H1 (cell line): ENCODE data around the gene VIT. TPM values are rescaled to one million over a fixed set of nuclear protein-coding genes. Genes with fewer than 3 reads are reported as not detected.

Experiments used
- CTCF ChIA-PET: fragments of 300-600 bp; sonication (Branson Sonifier 250); formaldehyde crosslinking; loops from one replicate; lab custom pipeline; 2021; ENCODE audit not compliant: partially characterized antibody; lab: Charles Lee
- POLR2A ChIA-PET: fragments of 300-600 bp; sonication (Branson Sonifier 250); formaldehyde crosslinking; loops from one replicate; lab custom pipeline; 2021; ENCODE audit warnings: inconsistent platforms; ENCODE audit not compliant: partially characterized antibody; lab: Charles Lee
- DNase-seq, 2 experiments: peaks; one replicate each; pipeline versions ENCODE4 v3.0.0 to v3.0.0-alpha.2; 2010 to 2022; ENCODE audit warnings: low spot score in 2 of 2, low read depth in 1 of 2, mixed read lengths in 1 of 2
- FAIRE-seq: peaks from 2 replicates; lab custom pipeline; 2011; peaks lifted over from hg19 to GRCh38; lab: Jason Lieb, UNC
- H2AFZ ChIP-seq: 2 replicates; pipeline ENCODE4 v1.8.1; 2012; ENCODE audit warnings: low read length, inconsistent platforms
- H2AK5ac ChIP-seq: 2 replicates; pipeline ENCODE4 v1.6.1; 2013; ENCODE audit warnings: low read depth, low read length
- H2BK120ac ChIP-seq: replicated peaks from 2 replicates; pipeline ENCODE3; 2013; ENCODE audit warnings: low read depth, low read length, inconsistent platforms
- H2BK12ac ChIP-seq: 2 replicates; pipeline ENCODE4 v1.6.1; 2013; ENCODE audit warnings: low read depth, low read length
- H2BK15ac ChIP-seq: 2 replicates; pipeline ENCODE4 v1.6.1; 2013; ENCODE audit warnings: low read length
- H2BK20ac ChIP-seq: 2 replicates; pipeline ENCODE4 v1.6.1; 2013; ENCODE audit warnings: low read length
- H2BK5ac ChIP-seq: 2 replicates; pipeline ENCODE4 v1.6.1; 2013; ENCODE audit warnings: low read depth, low read length
- H3K14ac ChIP-seq: 2 replicates; pipeline ENCODE4 v1.6.1; 2013; ENCODE audit warnings: inconsistent platforms; ENCODE audit not compliant: insufficient read length
- H3K18ac ChIP-seq: 2 replicates; pipeline ENCODE4 v1.6.1; 2013; ENCODE audit warnings: low read length; ENCODE audit errors: extremely low read depth
- H3K23ac ChIP-seq: 2 replicates; pipeline ENCODE4 v1.6.1; 2013; ENCODE audit warnings: inconsistent platforms; ENCODE audit not compliant: insufficient read length
- H3K23me2 ChIP-seq: 2 replicates; pipeline ENCODE4 v1.6.1; 2013; ENCODE audit warnings: low read depth, low read length
- H3K27ac ChIP-seq: 2 replicates; pipeline ENCODE4 v1.6.1; 2011; ENCODE audit warnings: low read depth, low read length, inconsistent platforms
- H3K27me3 ChIP-seq, 4 experiments: replicated peaks in 1 of 4; 1 replicate in 1 of 4; 2 replicates in 3 of 4; pipeline versions ENCODE4 v1.6.1 to v1.8.1; 2011 to 2013; ENCODE audit warnings: low read length in 3 of 4, mild to moderate bottlenecking in 3 of 4, inconsistent platforms in 2 of 4, mixed read lengths in 2 of 4, moderate library complexity in 1 of 4; ENCODE audit not compliant: control insufficient read depth in 3 of 4, insufficient read depth in 3 of 4; ENCODE audit errors: extremely low read depth in 1 of 4
- H3K36me3 ChIP-seq, 4 experiments: 2 replicates each; pipeline versions ENCODE4 v1.6.1 to v1.8.1; 2011 to 2013; ENCODE audit warnings: mild to moderate bottlenecking in 4 of 4, low read length in 3 of 4, moderate library complexity in 2 of 4, control low read depth in 1 of 4, inconsistent platforms in 1 of 4; ENCODE audit not compliant: insufficient read depth in 4 of 4, control insufficient read depth in 2 of 4
- H3K4ac ChIP-seq: replicated peaks from 2 replicates; pipeline ENCODE3; 2013; ENCODE audit warnings: low read length, low read depth, mixed read lengths, inconsistent platforms; ENCODE audit not compliant: insufficient read length
- H3K4me1 ChIP-seq, 4 experiments: replicated peaks in 1 of 4; 1 replicate in 1 of 4; 2 replicates in 3 of 4; pipeline versions ENCODE4 v1.6.1 to v1.8.1; 2011 to 2013; ENCODE audit warnings: low read length in 3 of 4, inconsistent platforms in 2 of 4, mixed read lengths in 1 of 4; ENCODE audit not compliant: insufficient read depth in 4 of 4, control insufficient read depth in 3 of 4
- H3K4me2 ChIP-seq, 2 experiments: 2 replicates each; pipeline versions ENCODE4 v1.6.1 to v1.8.1; 2011 to 2013; ENCODE audit warnings: low read depth in 2 of 2, low read length in 2 of 2, control low read depth in 1 of 2, inconsistent platforms in 1 of 2, mild to moderate bottlenecking in 1 of 2; ENCODE audit not compliant: insufficient read depth in 1 of 2
- H3K4me3 ChIP-seq, 4 experiments: fragments of 200-600, 300-600 bp in 1 of 4; sonication (generic), shearing (Covaris generic), sonication (Bioruptor Twin) in 1 of 4; 2 replicates each; pipeline versions ENCODE4 v1.5.1 to v1.8.1; 2011 to 2016; ENCODE audit warnings: low read length in 4 of 4, low read depth in 3 of 4, control low read depth in 2 of 4, inconsistent platforms in 2 of 4, mild to moderate bottlenecking in 2 of 4, mixed read lengths in 1 of 4, moderate library complexity in 1 of 4; ENCODE audit not compliant: insufficient read depth in 2 of 4; ENCODE audit errors: extremely low read depth in 1 of 4
- H3K56ac ChIP-seq: replicated peaks from 2 replicates; pipeline ENCODE3; 2013; ENCODE audit warnings: low read depth, mild to moderate bottlenecking, mixed read lengths, low read length, inconsistent platforms; ENCODE audit not compliant: insufficient read length
- H3K79me1 ChIP-seq: 2 replicates; pipeline ENCODE4 v1.6.1; 2013; ENCODE audit warnings: low read depth, low read length, control low read depth
- H3K79me2 ChIP-seq, 2 experiments: 2 replicates each; pipeline versions ENCODE4 v1.6.1 to v1.8.1; 2012 to 2013; ENCODE audit warnings: low read length in 2 of 2, mild to moderate bottlenecking in 2 of 2, inconsistent platforms in 1 of 2; ENCODE audit not compliant: insufficient read depth in 2 of 2, control insufficient read depth in 1 of 2
- H3K9ac ChIP-seq, 4 experiments: replicated peaks in 1 of 4; 1 replicate in 1 of 4; 2 replicates in 3 of 4; pipeline versions ENCODE4 v1.6.1 to v1.8.1; 2011 to 2013; ENCODE audit warnings: low read depth in 3 of 4, low read length in 3 of 4, control low read depth in 2 of 4, mild to moderate bottlenecking in 2 of 4, moderate library complexity in 2 of 4, inconsistent platforms in 1 of 4; ENCODE audit errors: extremely low read depth in 1 of 4
- H3K9me3 ChIP-seq, 2 experiments: 2 replicates each; pipeline versions ENCODE4 v1.6.1 to v1.8.1; 2012 to 2013; ENCODE audit warnings: mild to moderate bottlenecking in 2 of 2, moderate library complexity in 2 of 2, control low read depth in 1 of 2, inconsistent platforms in 1 of 2, low read depth in 1 of 2, low read length in 1 of 2, mixed read lengths in 1 of 2; ENCODE audit not compliant: insufficient read depth in 2 of 2
- H4K20me1 ChIP-seq, 2 experiments: replicated peaks in 1 of 2; 2 replicates each; pipeline versions ENCODE3 to v1.8.1; 2011 to 2013; ENCODE audit warnings: inconsistent platforms in 2 of 2, low read length in 2 of 2, mild to moderate bottlenecking in 1 of 2; ENCODE audit not compliant: insufficient read depth in 2 of 2, control insufficient read depth in 1 of 2
- H4K5ac ChIP-seq: 2 replicates; pipeline ENCODE4 v1.6.1; 2013; ENCODE audit warnings: low read length, low read depth, mixed read lengths, inconsistent platforms; ENCODE audit not compliant: insufficient read length
- H4K8ac ChIP-seq: 2 replicates; pipeline ENCODE4 v1.8.0; 2013; ENCODE audit warnings: mild to moderate bottlenecking, moderate library complexity, low read length, inconsistent platforms; ENCODE audit not compliant: insufficient read depth; ENCODE audit errors: extremely low read depth
- H4K91ac ChIP-seq: replicated peaks from 2 replicates; pipeline ENCODE3; 2013; ENCODE audit warnings: low read length, mixed read lengths, inconsistent platforms; ENCODE audit not compliant: insufficient read length
- CBX5 ChIP-seq: fragments of 300-800, 300-1000 bp; sonication (generic); IDR thresholded peaks from 2 replicates; pipeline ENCODE4 v1.7.1; 2016; ENCODE audit warnings: antibody characterized with exemption, low read length, low read depth
- CEBPB ChIP-seq: IDR thresholded peaks from 2 replicates; pipeline ENCODE4 v1.6.1; 2012; ENCODE audit warnings: low read depth, low read length
- CTBP2 ChIP-seq: IDR thresholded peaks from 2 replicates; pipeline ENCODE4 v1.7.0; 2011; ENCODE audit warnings: borderline replicate concordance, mild to moderate bottlenecking, moderate library complexity, mixed read lengths, low read length; ENCODE audit not compliant: insufficient read depth, insufficient read length
- EGR1 ChIP-seq: IDR thresholded peaks from 2 replicates; pipeline ENCODE4 v1.6.1; 2011; ENCODE audit warnings: low read depth, low read length, borderline replicate concordance
- EZH2 ChIP-seq: fragments of 200-600 bp; sonication (generic); IDR thresholded peaks from 2 replicates; pipeline ENCODE4 v1.7.1; 2012; ENCODE audit warnings: low read depth, mild to moderate bottlenecking, moderate library complexity, low read length, inconsistent platforms; ENCODE audit not compliant: severe bottlenecking
- FOSL1 ChIP-seq: IDR thresholded peaks from 2 replicates; pipeline ENCODE4 v1.6.1; 2011; ENCODE audit warnings: mild to moderate bottlenecking, low read depth, low read length, moderate library complexity; ENCODE audit not compliant: insufficient read depth
- GTF2F1 ChIP-seq: IDR thresholded peaks from 2 replicates; pipeline ENCODE4 v1.6.1; 2012; ENCODE audit warnings: low read depth, low read length, improper control_type of control experiment, borderline replicate concordance
- HDAC2 ChIP-seq, 2 experiments: fragments of 300-600 bp in 1 of 2; sonication (generic) in 1 of 2; IDR thresholded peaks; 2 replicates each; pipeline ENCODE4 v1.6.1; 2011 to 2012; ENCODE audit warnings: low read depth in 2 of 2, low read length in 2 of 2, mild to moderate bottlenecking in 2 of 2, moderate library complexity in 2 of 2, borderline replicate concordance in 1 of 2, inconsistent platforms in 1 of 2
- JUN ChIP-seq: IDR thresholded peaks from 2 replicates; pipeline ENCODE4 v1.6.1; 2011; ENCODE audit warnings: low read depth, mild to moderate bottlenecking, improper control_type of control experiment, low read length
- SP1 ChIP-seq: IDR thresholded peaks from 2 replicates; pipeline ENCODE4 v1.6.1; 2011; ENCODE audit warnings: low read depth, low read length
- SP2 ChIP-seq: IDR thresholded peaks from 2 replicates; pipeline ENCODE4 v1.6.1; 2012; ENCODE audit warnings: mild to moderate bottlenecking, low read length, inconsistent platforms
- TCF12 ChIP-seq: IDR thresholded peaks from 2 replicates; pipeline ENCODE4 v1.6.1; 2011; ENCODE audit warnings: low read depth, mild to moderate bottlenecking, low read length
- YY1 ChIP-seq: IDR thresholded peaks from 2 replicates; pipeline ENCODE4 v1.6.1; 2011; ENCODE audit warnings: low read depth, mild to moderate bottlenecking, low read length
- WGBS, 2 experiments: shearing (Covaris generic) in 1 of 2; methylation state at CpG; one replicate each; pipeline versions ENCODE4 v1.1.6 to v1.1.7; 2013 to 2015; ENCODE audit warnings: low lambda C conversion rate in 2 of 2, mixed read lengths in 2 of 2, inconsistent platforms in 1 of 2, low coverage in 1 of 2, missing lambda C conversion rate in 1 of 2; ENCODE audit not compliant: insufficient replicate concordance in 2 of 2, insufficient coverage in 1 of 2, insufficient read length in 1 of 2; ENCODE audit errors: extremely low coverage in 1 of 2, missing lambda C conversion rate in 1 of 2; 5-methylcytosine and 5-hydroxymethylcytosine counted together
- polyA plus RNA-seq, 7 experiments: library from polyadenylated mRNA; depleted of rRNA in 3 of 7; stranded (reverse) in 5 of 7; unstranded in 2 of 7; fragments of >200 nt in 5 of 7; fragments of 200-250 nt in 2 of 7; gene quantifications; 1 replicate in 5 of 7; 2 replicates in 1 of 7; 4 replicates in 1 of 7; pipeline versions ENCODE4 v1.2.1 to v1.2.3, GENCODE V29; 2011 to 2013; ENCODE audit warnings: missing spikeins in 2 of 7, mixed read lengths in 2 of 7
- total RNA-seq: library from RNA; stranded (reverse); fragmentation: NEBNext Ultra II Directional; extraction: Animal tissue kit (Norgen Biotek cat#: 25700); gene quantifications from 2 replicates; pipeline ENCODE4 v1.2.1, GENCODE V29; 2021

The VIT gene
- total and polyA plus RNA-seq, 2 of the 8 experiments (the other 6 are each of a cell fraction or from before 2014, with no cell fraction given), result 0.03 TPM; not detected in 1

DNA sequence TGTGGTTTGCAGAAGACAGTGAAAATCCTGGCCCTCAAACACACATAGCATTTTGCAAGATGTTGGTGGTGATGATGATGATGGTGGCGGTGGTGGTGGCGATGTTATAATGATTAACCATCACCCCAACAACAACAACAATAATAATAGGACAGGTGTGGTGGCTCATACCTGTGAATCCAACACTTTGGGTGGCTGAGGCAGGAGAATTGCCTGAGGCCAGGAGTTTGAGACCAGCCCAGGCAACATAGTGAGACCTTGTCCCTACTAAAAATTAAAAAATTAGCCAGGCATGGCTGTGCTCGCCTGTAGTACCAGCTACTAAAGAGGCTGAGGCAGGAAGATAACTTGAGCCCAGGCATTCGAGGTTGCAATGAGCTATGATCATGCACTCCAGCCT, 3.8 kb downstream of the VIT start:
- H4K8ac ChIP-seq, result no peak overlapping the region
- H3K9ac ChIP-seq, result no peak overlapping the region
- no peaks in the 10 kb centered on the region for H3K36me3 ChIP-seq
- H3K14ac ChIP-seq, result no peak overlapping the region
- no peak overlapping the region for H4K5ac ChIP-seq
- no peaks in the 10 kb centered on the region for H3K9me3 ChIP-seq
- no peak overlapping the region for H2AFZ ChIP-seq
- FAIRE-seq, result no peak
- TF ChIP-seq EGR1, result no peak
- TF ChIP-seq JUN, result no peak
- TF ChIP-seq YY1, result no peak
- no peak for TF ChIP-seq HDAC2 (IDR thresholded peaks at IDR 0.05; ENCODE audit: borderline replicate concordance in 1 of 2, low read depth in 2 of 2, low read length in 2 of 2)
- no peak for TF ChIP-seq SP2
- TF ChIP-seq CTBP2, result no peak
- no peak for TF ChIP-seq CBX5
- no peak for TF ChIP-seq EZH2
- no peak for TF ChIP-seq FOSL1
- TF ChIP-seq TCF12, result no peak
- no peak for TF ChIP-seq SP1
- no peak for TF ChIP-seq CEBPB
- TF ChIP-seq GTF2F1, result no peak
- no peak overlapping the region for H2BK120ac ChIP-seq
- H2AK5ac ChIP-seq, result no peak overlapping the region
- H3K79me1 ChIP-seq, result no peaks in the 10 kb centered on the region
- H3K27ac ChIP-seq, result no peak overlapping the region
- WGBS, 2 experiments, result 90% methylated on average over 4 of the region's 4 CpGs; no CpG with 5 or more reads in 1 of the 2 experiments
- no peak overlapping the region for H3K4ac ChIP-seq
- H3K4me3 ChIP-seq, result no peak overlapping the region
- no peak overlapping the region for H2BK5ac ChIP-seq
- H2BK20ac ChIP-seq, result no peak overlapping the region
- no peak overlapping the region for H2BK12ac ChIP-seq
- ChIA-PET CTCF (interaction anchor here (1.3 to 10.4 kb wide), 5 partner anchors 8 to 85 kb away, joined by 4 to 84 read pairs (median 7); no protein-coding TSS in a partner anchor), POLR2A (no interaction called here)
- no peak for DNase-seq
- H3K27me3 ChIP-seq, result no peaks in the 10 kb centered on the region
- H3K18ac ChIP-seq, result no peak overlapping the region
- H3K79me2 ChIP-seq, result no peaks in the 10 kb centered on the region
- H3K23me2 ChIP-seq, result no peaks in the 10 kb centered on the region; the same call in 1 of the 2 replicates
- H3K56ac ChIP-seq, result no peak overlapping the region
- no peak overlapping the region for H4K91ac ChIP-seq
- no peak overlapping the region for H3K23ac ChIP-seq
- peaks cover 0 to 3% (median 0%) of the 10 kb centered on the region in 4 experiments; a peak in 1 of 7 replicates for H3K4me1 ChIP-seq
- no peaks in the 10 kb centered on the region for H4K20me1 ChIP-seq
- no peak overlapping the region for H2BK15ac ChIP-seq
- no peak overlapping the region for H3K4me2 ChIP-seq
